Midbrain (tissue), 1 donor: ENCODE data around the gene ZFYVE28.

Experiments used
- DNase-seq: peaks from one replicate; lab custom pipeline; 2025; lab: John Stamatoyannopoulos, UW

The ZFYVE28 gene

DNA sequence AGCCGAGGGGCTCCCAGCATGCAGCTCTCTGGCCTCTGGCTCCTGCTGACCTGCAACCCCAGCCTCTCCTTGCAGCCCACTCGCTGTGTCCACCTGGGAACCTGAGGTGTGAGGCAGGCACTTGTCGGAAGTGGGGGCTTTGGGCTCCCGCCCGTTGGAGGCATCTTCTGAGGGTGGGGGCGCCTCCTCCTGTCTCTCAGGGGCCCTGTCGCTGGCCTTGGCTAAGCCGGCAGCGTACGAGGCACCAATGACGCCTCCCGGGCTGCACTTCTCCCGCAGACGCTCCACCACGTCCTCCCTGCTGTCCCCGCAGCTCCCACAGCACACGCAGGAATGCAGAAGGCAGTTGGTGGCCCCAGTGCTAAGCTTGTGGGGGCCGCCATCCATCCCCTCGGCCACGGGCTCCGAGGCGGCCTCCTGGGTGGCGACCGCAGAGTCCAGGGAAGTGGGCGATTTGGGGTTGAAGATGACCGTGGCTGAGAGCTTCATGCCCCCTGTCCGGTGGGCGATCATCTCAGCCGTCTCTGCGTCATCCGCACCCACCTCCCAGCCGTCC is 114.0 kb downstream of the ZFYVE28 start:
- no peak for DNase-seq

DNA sequence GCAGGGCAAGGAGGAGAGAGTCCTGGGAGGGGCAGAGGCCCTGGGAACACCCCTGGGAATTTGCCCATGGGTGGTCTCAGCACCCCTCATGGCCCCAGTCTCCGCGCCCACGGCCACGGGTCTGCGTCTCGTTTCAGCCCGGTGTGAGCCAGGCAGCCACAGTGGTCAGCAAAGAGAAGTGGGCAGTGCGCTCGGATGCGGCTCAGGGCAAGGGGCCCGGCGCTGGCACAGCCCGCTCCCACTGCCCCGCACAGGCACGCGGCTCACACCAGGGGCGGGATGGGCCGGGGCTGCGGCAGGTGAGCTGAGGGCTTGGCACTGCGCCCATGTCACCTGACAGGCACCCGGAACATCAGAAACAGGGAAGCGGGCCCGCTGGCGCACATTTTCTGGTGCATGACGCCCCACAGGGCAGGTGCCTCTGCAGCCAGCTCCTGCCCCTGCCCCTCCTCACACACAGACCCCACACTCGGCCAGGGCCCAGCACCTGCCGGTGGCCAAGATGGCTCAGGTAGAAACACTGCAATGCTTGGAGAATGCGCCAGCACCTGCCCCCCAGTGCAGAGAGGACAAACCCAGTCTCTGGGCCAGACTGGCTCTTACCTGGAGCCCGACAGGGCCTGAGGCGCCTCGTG is 114.6 kb downstream of the ZFYVE28 start:
- DNase-seq: no peak

DNA sequence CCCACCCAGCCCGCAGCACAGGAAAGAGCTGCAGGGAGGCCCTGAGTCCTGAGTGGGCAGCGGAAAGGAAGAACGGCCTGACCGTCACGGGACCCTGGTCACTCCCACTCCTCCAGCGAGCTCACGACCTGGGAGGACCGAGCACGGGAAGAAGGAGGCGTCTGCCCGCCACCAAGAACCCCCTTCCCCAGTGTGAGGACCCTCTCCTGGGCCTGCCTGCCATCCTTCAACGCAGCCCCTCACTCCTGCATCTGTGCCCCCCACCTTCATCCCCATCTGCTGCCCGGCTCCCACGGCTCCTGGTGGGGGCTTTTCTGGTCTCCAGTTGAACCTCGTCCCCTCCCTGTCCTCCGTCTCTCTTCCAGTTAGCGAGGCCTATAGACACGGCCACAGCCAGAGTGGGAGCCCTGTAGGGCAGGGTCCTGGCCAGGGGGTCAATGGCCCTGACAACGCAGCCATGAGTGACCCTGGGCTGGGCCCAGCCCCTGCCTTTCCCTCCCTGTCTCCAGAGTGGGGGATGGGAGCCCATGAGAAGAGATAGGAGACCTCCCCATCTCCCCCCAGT is 115.2 kb downstream of the ZFYVE28 start:
- DNase-seq: no peak

DNA sequence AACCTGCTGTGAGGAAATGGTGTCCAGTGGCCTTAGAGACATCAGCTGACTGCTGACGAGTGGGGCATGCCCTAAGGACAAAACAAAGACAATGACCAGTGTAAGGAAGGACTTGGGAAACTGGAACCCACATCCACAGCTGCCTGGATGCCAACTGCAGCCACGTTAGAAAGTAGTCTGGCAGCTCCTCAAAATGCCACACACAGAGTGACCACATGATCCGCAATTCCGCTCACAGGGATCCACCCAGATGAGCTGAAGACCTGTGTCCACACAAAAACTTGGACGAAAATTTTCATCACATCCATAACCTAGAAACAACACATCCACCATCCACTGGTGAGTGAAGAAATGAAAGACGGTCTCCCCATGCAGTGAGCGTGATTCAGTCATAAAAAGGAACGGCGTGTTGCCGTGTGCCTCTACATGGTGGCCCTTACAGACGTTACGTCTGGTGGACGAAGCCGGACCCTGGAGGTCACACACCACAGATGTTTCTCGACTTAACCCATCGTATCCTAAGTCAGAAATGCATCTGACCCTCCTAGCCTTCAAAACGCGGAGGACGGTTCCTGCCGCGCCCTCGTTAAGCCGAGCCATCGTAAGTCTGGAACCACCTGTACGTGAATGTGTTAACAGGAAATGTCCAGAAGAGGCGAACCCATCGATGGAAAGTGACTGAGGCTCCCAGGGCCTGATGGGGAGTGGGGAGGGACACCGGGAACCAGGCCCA is 115.9 kb downstream of the ZFYVE28 start:
- DNase-seq: no peak

DNA sequence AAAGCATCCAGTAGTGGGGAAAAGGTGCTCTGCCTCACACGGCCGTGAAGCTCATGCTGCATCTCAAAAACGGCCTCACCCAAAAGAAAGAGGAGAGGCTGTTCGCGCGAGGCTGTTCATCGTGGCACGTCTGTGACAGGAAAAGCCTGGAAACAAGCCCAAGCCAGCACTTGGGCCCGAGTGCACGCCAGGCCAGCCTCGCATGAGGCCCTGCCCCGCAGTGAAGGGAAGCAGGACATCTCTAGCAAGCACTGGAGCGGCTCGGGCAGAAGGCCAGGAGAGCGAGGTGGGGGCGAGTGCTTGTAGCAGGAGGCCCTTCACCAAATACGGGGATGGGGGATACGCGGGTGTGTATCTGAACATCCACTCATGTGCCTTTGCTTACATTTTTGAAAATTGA is 116.6 kb downstream of the ZFYVE28 start:
- DNase-seq: no peak

DNA sequence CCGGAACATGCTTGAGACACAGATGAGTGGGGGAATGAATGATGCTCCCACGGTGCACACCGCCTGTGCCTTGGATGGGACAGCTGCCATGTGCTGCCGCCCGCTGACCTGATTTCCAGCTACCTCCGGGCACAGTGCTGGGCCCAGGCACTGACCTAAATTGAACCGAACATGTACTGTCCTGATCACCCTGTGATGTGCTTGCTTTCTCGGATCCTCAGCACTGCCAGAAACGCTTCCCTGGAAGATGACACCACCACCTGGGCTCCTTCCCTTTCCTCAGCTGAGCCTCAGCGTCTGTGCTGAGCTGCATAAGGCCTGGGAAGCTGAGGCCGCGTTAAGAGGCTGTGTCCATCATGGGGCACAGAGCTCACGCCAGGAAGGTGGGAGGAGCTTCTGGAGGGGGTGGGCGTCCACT is 117.2 kb downstream of the ZFYVE28 start:
- no peak for DNase-seq

DNA sequence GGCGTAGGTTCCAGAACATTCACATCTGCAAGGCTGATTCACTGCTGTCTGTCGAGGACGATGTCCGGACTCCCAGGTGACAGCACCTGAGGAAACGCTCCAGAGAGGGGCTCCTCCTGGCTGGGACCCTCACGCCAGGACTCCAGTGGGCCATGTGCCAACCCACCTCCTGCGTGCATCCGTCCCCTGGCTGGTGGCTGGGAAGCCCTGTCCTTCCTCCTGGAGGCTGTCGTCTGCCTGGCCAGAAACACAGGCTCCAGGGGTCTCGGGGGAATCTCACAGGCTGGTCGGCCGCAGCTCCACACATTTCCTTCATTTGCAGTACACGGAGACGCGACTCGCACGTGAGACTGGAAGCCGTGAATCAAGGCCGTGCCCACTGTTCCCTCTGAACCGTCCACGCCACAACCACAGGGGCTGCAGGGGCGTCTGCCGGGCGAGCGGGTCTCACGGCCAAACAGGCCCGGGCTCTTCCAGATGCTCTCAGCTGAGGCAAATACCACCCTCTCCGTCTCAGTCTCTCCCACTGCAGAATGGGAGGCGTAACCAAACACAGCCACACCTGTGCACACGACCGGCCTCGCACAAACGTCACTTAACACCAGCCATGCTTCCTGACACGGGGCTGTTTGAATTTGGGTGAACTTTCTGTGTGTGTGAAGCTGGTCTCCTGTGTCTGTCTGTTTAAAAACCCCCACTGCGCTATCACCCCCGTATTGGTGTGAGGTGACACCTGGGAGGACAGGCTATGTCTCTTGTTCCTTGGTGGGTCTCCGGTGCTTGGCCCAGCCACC is 117.8 kb downstream of the ZFYVE28 start:
- DNase-seq: no peak

DNA sequence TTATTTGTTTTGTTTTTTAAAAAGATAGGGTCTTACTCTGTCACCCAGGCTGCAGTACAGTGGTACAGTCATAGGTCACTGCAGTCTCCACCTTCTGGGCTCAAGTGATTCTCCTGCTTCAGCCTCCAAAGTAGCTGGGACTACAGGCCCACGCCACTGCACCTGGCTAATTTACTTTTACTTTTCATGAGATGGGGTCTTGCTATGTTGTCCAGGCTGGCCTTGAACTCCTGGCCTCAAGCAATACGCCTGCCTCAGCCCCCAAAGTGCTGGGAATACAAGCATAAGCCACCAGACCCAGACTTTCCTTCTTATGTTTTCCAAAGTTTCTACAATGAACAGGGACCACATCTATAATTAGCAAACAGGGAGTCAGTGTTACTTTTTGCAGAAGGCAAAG is 118.7 kb downstream of the ZFYVE28 start:
- no peak for DNase-seq

DNA sequence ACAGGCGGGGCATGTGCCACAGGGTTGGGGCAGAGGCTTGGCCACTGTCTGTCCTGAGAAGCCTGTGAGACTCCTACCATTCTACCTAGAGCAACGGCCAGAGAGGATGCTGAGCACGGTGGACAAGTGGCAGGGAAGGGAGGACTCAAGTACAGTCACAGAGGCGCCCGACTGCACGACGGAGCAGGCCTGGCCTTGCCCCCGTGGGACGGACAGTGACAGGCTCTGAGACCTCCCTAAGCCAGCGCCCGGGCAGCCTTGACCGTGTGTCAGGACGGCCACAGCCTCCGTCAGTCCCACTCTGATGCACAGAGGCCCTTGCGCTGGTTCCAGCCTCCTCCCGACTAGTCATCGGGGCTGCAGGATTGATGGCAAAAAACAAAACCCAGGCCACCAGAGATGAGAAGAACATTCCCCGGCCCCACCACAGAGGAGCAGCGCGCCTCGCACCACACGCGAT is 119.9 kb downstream of the ZFYVE28 start:
- no peak for DNase-seq

DNA sequence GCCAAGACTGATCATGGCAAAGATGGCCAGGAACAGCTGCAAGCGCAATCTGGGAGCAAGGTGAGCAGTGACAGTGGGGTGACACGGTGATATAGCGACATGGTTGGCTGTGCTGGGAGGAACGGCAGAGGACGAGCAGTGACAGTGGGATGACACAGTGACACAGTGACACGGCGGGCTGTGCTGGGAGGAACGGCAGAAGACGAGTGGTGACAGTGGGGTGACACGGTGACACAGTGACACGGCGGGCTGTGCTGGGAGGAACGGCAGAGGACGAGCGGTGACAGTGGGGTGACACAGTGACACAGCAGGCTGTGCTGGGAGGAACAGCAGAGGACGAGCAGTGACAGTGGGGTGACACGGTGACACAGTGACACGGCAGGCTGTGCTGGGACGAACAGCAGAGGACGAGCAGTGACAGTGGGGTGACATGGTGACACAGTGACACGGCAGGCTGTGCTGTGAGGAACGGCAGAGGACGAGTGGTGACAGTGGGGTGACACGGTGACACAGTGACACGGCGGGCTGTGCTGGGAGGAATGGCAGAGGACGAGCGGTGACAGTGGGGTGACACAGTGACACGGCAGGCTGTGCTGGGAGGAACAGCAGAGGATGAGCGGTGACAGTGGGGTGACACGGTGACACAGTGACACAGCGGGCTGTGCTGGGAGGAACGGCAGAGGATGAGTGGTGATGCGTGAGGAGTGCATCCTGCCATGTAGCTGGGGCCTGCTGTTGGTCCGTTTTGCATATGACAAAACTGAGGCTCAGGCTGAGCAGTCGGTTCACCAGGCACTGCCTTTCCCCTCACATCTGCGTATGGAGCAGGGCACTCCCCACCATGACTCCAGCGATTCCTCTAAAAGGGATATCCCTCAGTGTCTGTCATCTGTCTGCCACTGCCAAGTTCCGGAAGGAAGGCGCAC is 120.6 kb downstream of the ZFYVE28 start:
- DNase-seq: no peak

DNA sequence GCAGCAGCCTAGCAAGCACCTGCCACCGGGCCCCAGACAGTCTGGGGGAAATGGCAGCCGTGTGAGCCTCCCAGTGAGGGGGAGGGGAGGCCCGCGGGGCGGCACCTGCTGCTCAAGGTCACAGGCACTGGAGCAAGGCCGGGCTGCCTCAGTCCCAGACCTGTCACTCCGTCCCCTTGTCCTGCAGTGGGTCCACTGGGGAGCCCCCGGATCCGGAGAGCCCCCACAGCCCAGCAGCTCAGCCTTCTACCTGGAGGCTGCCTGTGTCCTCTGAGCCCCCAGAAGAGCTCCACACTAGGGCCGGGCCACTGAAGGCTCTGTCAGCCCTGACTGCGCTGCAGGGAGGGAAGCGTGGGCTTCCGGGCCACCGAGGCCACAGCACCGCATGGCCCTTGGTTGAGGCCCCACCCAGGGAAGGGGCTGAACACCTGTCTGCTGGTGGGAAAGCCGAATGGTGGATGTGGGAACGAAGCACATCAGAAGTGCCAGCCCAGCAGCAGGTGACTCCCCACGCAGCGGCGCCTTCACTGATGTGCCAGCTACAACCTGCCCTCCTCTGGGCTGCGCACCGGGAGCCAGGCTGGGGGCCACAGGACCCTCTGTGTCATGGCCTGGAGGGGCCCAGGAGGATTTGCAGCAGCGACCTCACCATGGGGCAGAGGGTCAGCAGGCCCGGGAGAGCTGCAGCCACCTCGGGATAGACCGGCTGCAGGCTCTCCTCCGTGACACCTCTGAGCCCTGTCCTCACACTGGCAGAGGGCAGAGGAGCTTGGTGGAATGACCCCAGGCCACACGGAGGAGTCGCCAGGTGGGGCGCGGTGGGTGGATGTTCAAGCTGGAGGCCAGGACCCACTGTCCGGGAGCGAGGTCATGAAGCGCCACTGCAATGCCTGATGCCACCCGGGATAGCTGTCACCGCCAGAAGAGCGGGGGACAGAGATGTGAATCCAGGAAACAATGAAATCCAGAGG is 121.5 kb downstream of the ZFYVE28 start:
- no peak for DNase-seq

DNA sequence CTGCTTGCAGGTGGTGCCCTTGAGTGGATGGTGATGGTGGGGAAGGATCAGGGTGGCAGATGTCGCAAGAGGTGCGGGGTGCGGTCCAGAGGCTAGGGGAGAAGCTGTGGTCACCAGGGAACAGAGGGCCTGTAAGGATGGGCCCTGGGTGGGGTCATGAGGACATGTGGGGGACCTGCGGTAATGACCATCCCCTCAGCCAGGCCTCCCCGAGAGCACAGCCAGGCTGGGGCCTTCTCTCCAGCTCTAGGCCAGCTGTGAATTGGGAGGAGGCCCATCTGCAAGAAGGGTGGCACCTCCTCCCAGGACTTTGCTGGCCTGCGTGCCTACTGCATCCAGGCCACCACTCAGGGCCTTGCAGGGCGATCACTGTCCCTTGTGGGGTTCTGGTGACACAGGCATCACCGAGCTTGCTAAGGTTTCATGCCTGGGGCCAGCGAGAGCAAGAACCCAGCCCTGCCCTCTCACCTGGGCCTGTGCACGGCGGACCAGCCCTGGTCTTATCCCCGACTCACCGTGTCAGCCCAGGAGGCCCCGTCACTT is 122.5 kb downstream of the ZFYVE28 start:
- DNase-seq: no peak

DNA sequence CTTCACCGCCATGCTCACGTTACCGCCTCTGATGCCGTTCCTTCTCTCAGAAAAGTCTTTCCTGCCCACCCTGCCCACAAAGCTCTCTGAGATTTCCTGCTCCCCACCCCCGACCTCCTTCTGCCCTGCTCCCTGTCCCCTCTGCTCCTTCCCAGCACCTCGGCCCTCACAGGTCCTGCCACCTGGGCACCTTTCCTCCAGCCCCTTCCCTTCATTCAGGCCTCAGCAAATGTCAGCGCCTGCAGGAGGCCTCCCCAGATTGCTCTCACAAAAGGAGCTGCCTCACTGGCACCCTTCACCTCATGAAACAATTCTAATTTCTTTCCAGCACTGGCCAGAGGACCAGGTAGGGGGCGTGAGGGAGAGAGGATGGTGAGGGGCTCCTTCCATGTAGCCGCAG is 122.9 kb downstream of the ZFYVE28 start:
- DNase-seq: no peak

DNA sequence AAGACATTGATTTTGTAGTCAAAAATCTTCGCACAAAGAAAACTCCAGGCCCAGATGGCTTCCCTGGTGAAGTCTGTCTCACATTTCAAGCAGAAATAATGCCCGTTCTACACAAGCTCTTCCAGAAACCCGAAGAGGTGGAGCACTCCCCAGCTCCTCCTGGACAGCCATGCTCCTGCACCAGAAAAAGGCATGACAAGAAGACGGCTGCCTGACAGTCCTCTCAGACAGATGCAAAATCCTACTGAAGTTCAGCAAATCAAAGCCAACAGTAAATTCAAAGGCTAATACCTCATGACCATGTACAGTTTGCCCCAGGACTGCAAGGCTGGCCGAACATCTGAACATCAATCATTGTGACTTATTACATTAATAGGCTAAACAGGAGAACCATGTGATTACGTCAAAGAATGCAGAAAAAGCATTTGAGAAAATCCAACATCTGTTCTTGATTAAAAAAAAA is 125.8 kb downstream of the ZFYVE28 start:
- DNase-seq: no peak

DNA sequence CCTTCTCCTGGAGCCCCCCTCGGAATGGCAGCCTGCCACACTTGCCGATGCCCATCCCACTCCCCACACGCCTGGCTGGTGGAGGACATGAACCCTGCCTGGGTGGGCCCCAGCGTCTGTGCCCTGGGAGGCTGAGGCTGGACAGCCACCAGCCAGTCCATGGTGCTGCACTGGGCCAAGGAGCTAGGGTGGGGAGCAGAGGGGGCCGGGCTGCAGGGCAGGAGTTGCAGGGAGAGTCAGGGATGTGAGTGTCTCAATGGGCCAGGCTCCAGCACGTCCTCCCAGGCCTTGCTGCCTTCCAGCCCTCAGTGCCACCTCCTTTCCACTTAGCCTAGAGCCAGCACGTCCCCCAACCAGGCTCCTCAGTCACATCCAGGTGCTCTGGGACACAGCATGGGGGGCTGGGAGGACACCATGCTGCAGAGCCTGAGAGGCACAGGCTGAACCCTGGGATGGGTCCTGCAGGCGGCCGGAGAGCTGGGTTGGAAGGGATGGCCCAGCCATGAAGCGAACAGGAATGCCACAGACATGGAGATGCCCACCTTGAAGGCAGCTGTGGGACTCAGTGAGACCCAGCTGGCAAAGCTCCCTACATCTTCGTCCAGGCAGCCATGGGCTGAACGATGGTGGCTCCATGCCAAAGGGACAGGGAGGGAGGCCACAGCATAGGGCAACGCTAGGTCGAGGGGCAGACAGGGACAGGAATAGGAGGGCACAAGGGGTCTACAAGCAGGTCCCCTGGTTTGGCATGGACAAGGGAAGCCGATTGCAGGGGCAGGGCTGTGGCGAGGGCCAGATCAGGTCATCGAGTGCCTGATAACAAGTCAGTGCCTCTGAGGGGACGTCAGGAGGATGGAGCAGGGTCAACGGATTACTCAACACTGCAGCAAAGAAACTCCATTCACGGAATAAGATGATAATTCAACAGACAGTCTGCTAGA is 126.5 kb downstream of the ZFYVE28 start:
- no peak for DNase-seq

DNA sequence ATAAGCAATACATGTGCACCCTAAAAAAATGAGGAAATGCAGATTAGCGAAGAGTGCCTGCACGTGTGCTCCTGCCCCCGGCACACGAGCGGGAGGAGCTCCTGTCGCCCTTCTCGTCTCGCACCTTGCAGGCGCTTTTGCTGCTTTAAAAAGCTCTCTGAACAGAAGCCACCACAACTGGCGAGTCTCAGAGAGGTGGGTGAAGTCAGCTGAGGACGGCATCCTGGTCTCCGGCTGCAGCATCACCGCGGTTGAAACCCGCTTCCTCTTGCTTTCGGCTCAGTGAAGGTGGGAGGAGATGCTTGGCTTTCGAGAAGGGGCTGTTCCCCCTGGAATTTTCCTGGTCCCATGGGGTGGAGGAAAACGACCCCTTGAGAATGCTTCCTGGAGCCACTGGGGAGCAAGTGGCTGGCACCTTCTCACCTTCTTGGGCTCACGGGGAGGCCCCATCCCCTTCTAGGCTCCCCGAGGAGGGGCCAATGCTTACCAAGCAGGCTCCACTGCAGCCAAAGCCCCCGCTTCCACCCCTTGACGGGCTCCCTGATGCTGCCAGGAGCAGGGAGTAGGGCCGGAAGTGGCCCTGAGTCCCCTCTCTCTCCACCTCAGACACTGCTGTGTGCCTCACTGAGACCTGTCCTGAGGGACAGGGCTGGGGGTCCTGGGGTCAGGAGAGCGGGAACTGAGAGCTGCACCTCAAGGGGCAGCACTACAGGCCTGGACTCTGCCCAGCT is 127.3 kb downstream of the ZFYVE28 start:
- no peak for DNase-seq

DNA sequence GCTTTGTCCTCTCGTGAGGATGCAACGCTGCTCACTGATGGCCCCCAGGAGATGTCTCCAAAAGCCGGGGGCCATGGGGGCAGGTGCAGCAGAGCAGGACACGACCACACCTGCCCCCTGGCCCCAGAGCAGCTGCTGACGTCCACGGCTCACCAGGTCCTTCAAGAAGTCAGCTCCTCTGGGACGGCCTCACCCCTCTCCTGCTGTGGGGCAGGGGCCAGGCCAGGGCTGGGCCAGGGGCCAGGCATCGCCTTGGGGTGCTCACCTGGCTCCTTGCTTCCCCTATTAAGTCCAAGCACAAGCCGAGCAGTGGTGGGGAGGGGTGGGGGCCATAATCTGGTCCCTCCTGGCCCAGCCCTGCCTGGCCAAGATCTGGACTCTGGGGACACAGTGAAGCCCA is 128.0 kb downstream of the ZFYVE28 start:
- DNase-seq: no peak

DNA sequence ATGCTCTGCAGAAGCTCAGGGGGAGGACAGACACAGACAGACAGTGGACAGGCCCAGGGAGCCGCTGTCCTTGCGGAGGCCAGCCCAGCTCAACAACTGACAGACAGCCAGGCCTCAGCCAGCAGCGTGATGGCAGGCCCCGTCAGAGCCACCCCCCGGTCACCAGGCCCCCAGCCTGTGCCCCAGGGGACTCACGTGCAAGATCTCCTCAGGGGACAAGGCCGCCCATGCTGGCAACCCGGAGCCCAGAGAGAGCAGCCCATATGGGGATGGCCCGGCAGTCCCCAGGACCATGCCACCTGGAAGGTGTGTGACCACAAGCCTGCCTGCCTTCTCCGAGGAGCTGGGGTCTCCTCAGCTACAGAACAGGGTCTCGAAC is 128.5 kb downstream of the ZFYVE28 start:
- no peak for DNase-seq
